WTC11 (cell line): Measurements from ENCODE around the gene ZNF555. TPM values are rescaled to one million over a fixed set of nuclear protein-coding genes. Genes with fewer than 3 reads are reported as not detected.

Experiments
- ATAC-seq: fragments of 200-7000 bp; cut with Tn5 transposase; 2 replicates; pipeline ENCODE4 v1.10.0; 2021; ENCODE audit warnings: mild to moderate bottlenecking, moderate library complexity
- Bru-seq: library from RNA; stranded (reverse); fragments of 400-500 nt; gene quantifications from one replicate; lab custom pipeline; 2021; lab: Mats Ljungman, UMichigan
- CTCF ChIA-PET: fragments of 300-600 bp; sonication (Branson Sonifier 250); formaldehyde crosslinking; loops from one replicate; lab custom pipeline; 2021; ENCODE audit warnings: antibody characterized with exemption; lab: Charles Lee
- POLR2A ChIA-PET: fragments of 350-600 bp; sonication (Branson Sonifier 250); formaldehyde crosslinking; loops from one replicate; lab custom pipeline; 2021; ENCODE audit warnings: antibody characterized with exemption; lab: Charles Lee
- DNase-seq: peaks from one replicate; pipeline ENCODE4 v3.0.0; 2021; ENCODE audit warnings: low spot score
- H3K27ac Mint-ChIP-seq: 2 replicates; pipeline ENCODE4 v1.8.0; 2021; ENCODE audit warnings: mixed read lengths
- H3K27me3 Mint-ChIP-seq: 2 replicates; pipeline ENCODE4 v1.8.0; 2021; ENCODE audit warnings: low read depth, mild to moderate bottlenecking, moderate library complexity, mixed read lengths
- H3K36me3 Mint-ChIP-seq: 2 replicates; pipeline ENCODE4 v1.8.0; 2021; ENCODE audit warnings: mixed read lengths
- H3K4me1 Mint-ChIP-seq: 2 replicates; pipeline ENCODE4 v1.8.0; 2022; ENCODE audit warnings: mixed read lengths
- H3K4me3 Mint-ChIP-seq: 2 replicates; pipeline ENCODE4 v1.8.0; 2021; ENCODE audit warnings: mild to moderate bottlenecking, moderate library complexity, mixed read lengths
- H3K9me3 Mint-ChIP-seq: 2 replicates; pipeline ENCODE4 v1.8.0; 2021; ENCODE audit warnings: mixed read lengths
- ATF1 ChIP-seq: sonication (generic); formaldehyde crosslinking; IDR thresholded peaks from 2 replicates; pipeline ENCODE4 v1.8.1; 2023; ENCODE audit warnings: mild to moderate bottlenecking, moderate library complexity, missing genetic modification reagents
- ATF2 ChIP-seq: sonication (generic); formaldehyde crosslinking; IDR thresholded peaks from 2 replicates; pipeline ENCODE4 v1.8.1; 2022; ENCODE audit warnings: low read depth, missing genetic modification reagents, borderline replicate concordance
- EMX1 ChIP-seq: fragments of 250-450 bp; sonication (Bioruptor Pico); IDR thresholded peaks from 2 replicates; pipeline ENCODE4 v1.8.0; 2021; ENCODE audit warnings: mild to moderate bottlenecking
- ETV6 ChIP-seq: sonication (generic); formaldehyde crosslinking; IDR thresholded peaks from 2 replicates; pipeline ENCODE4 v1.8.1; 2022; ENCODE audit warnings: mild to moderate bottlenecking, missing genetic modification reagents
- FOXK1 ChIP-seq: sonication (generic); formaldehyde crosslinking; IDR thresholded peaks from 2 replicates; pipeline ENCODE4 v1.8.0; 2022; ENCODE audit warnings: mild to moderate bottlenecking, moderate library complexity, missing genetic modification reagents
- FOXP1 ChIP-seq: sonication (generic); formaldehyde crosslinking; IDR thresholded peaks from 2 replicates; pipeline ENCODE4 v1.8.0; 2022; ENCODE audit warnings: missing genetic modification reagents, mild to moderate bottlenecking, moderate library complexity, borderline replicate concordance
- GABPB1 ChIP-seq: sonication (generic); formaldehyde crosslinking; IDR thresholded peaks from 2 replicates; pipeline ENCODE4 v1.8.1; 2023; ENCODE audit warnings: mild to moderate bottlenecking, missing genetic modification reagents
- IRF1 ChIP-seq: sonication (generic); formaldehyde crosslinking; IDR thresholded peaks from 2 replicates; pipeline ENCODE4 v1.8.0; 2023; ENCODE audit warnings: missing genetic modification reagents
- JUN ChIP-seq: sonication (generic); formaldehyde crosslinking; IDR thresholded peaks from 2 replicates; pipeline ENCODE4 v1.8.0; 2023; ENCODE audit warnings: mild to moderate bottlenecking, missing genetic modification reagents
- MYBL2 ChIP-seq: sonication (generic); formaldehyde crosslinking; IDR thresholded peaks from 2 replicates; pipeline ENCODE4 v1.8.1; 2023; ENCODE audit warnings: mild to moderate bottlenecking, moderate library complexity, missing genetic modification reagents
- NFYB ChIP-seq: sonication (generic); formaldehyde crosslinking; conservative IDR thresholded peaks from 2 replicates; pipeline ENCODE4 v1.8.0; 2022; ENCODE audit warnings: low read depth, missing genetic modification reagents
- NR1H2 ChIP-seq: sonication (generic); formaldehyde crosslinking; IDR thresholded peaks from 2 replicates; pipeline ENCODE4 v1.9.0; 2021; ENCODE audit warnings: mild to moderate bottlenecking, moderate library complexity, missing genetic modification reagents
- SP1 ChIP-seq: sonication (generic); formaldehyde crosslinking; conservative IDR thresholded peaks from 2 replicates; pipeline ENCODE4 v1.8.1; 2022; ENCODE audit warnings: missing genetic modification reagents
- USF1 ChIP-seq: sonication (generic); formaldehyde crosslinking; IDR thresholded peaks from 2 replicates; pipeline ENCODE4 v1.8.0; 2022; ENCODE audit warnings: mild to moderate bottlenecking, missing genetic modification reagents
- USF2 ChIP-seq: sonication (generic); formaldehyde crosslinking; IDR thresholded peaks from 2 replicates; pipeline ENCODE4 v1.8.1; 2023; ENCODE audit warnings: mild to moderate bottlenecking, missing genetic modification reagents, moderate library complexity
- ZNF263 ChIP-seq: sonication (generic); formaldehyde crosslinking; IDR thresholded peaks from 2 replicates; pipeline ENCODE4 v1.8.1; 2022; ENCODE audit warnings: low read depth, mild to moderate bottlenecking, moderate library complexity, missing genetic modification reagents
- ZNF416 ChIP-seq: fragments of 250-450 bp; sonication (Bioruptor Pico); IDR thresholded peaks from 2 replicates; pipeline ENCODE4 v1.9.0; 2021; ENCODE audit warnings: mild to moderate bottlenecking, inconsistent platforms
- ZNF423 ChIP-seq: fragments of 250-450 bp; sonication (Bioruptor Pico); IDR thresholded peaks from 2 replicates; pipeline ENCODE4 v2.1.2; 2022; ENCODE audit warnings: mild to moderate bottlenecking, moderate library complexity
- long read RNA-seq, 3 experiments: library from RNA in 1 of 3; library from capped mRNA in 1 of 3; library from polyadenylated mRNA in 1 of 3; unstranded in 2 of 3; stranded (forward) in 1 of 3; transcript quantifications; one replicate each; pipeline ENCODE4 v2.0.0, GENCODE V29; 2021
- total RNA-seq: library from RNA; stranded (reverse); gene quantifications from 3 replicates; pipeline ENCODE4 v1.2.3, GENCODE V29; 2021
- TF ChIP-seq, protein P1 (sequence below): sonication (generic); formaldehyde crosslinking; IDR thresholded peaks from 2 replicates; pipeline ENCODE4 v1.8.0; 2023; ENCODE audit warnings: mild to moderate bottlenecking, missing genetic modification reagents
- TF ChIP-seq, protein P2 (sequence below): sonication (generic); formaldehyde crosslinking; IDR thresholded peaks from 2 replicates; pipeline ENCODE4 v1.8.1; 2022; ENCODE audit warnings: mild to moderate bottlenecking, moderate library complexity, missing genetic modification reagents
- TF ChIP-seq, protein P3 (sequence below): sonication (generic); formaldehyde crosslinking; IDR thresholded peaks from 2 replicates; pipeline ENCODE4 v1.8.0; 2022; ENCODE audit warnings: mild to moderate bottlenecking, missing genetic modification reagents
- TF ChIP-seq, protein P4 (sequence below): sonication (generic); formaldehyde crosslinking; IDR thresholded peaks from 2 replicates; pipeline ENCODE4 v1.8.1; 2023; ENCODE audit warnings: mild to moderate bottlenecking, moderate library complexity, missing genetic modification reagents

ZNF555 gene
- total RNA-seq = 6.6 to 7.2 TPM (median 6.6 TPM) in 3 replicates
- Bru-seq, nascent RNA = percentile 80 among the genes with signal in this experiment
- long read RNA-seq, experiment 1, full-length matches to known transcripts = 13 of 18 reads
- long read RNA-seq, experiment 1, partial matches to known transcripts = 0 of 18 reads
- long read RNA-seq, experiment 1, other reads (novel, unspliced or antisense) = 5 of 18 reads
- long read RNA-seq, experiment 2, partial matches to known transcripts = 2 of 5 reads
- long read RNA-seq, experiment 2, other reads (novel, unspliced or antisense) = 1 of 5 reads
- long read RNA-seq, experiment 3, full-length matches to known transcripts = 7 of 8 reads
- long read RNA-seq, experiment 3, partial matches to known transcripts = 0 of 8 reads
- long read RNA-seq, experiment 3, other reads (novel, unspliced or antisense) = 1 of 8 reads

DNA sequence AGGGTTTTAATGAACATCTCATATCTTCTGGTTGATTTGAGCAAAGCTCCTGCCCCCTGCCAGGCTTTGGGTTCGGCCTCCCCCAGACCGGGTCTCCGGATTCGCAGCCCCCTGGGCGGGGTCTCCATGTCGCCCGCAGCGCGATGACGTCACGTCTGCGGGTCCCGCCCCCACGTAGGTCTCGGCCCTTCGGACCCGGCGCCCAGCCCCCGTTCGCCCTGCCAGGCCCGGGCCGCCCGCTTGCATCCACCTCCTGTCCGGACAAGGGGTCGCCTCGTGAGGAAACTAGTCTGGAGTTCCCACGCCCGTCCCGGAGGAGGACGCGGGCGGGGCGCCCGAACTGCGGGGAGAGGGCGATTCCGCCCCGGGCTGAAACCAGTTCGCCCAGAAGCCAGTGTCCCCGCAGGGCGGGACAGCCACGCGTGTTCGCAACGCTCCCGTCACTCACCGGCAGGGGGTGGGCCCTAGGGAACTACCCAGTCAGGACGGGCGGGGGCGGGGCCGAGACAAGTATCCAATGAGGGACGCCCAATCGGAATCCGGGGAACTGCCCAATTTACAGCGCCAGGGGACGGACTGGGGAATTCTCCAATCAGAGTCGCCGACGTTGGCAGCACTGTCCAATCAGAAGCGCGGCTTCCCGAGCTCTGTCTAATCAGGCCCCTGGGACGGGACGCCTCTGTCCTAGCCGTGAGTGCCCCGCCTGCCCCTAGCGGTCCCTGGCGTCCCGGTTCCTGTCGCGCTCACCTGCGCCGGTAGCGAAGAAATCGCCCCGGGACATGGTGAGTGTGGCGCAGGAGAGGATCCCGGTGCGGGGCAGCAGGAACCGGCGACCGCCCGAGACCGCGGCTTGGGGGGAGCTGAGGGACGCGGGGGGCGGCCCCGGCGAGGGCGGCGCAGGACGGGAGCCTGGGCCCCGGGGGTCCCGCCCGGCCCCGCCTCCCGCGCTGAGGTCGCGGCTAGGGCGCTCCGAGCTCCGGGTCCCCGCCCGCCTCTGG is at the start of gene ZNF555:
ZNF555 (plus strand) TSS at position 682 of the 998 bp plus-strand sequence; CDS start at position 780, 98 bp downstream.
- peaks cover 22% of the 10 kb centered on the region for H3K9me3 Mint-ChIP-seq
- DNase-seq (peak; percentile 98), ATAC-seq (peak; percentile 98)
- CTCF ChIA-PET = interaction anchor here (0.5 to 2.1 kb wide), 23 partner anchors 10 to 365 kb away, joined by 3 to 14 read pairs (median 4); partner anchors contain the start of genes GADD45B, SGTA, THOP1 and ZNF554
- H3K4me1 Mint-ChIP-seq = peaks cover 5% of the 10 kb centered on the region
- peak within 1 kb of the TSS; percentile 79 for H3K4me3 Mint-ChIP-seq
- POLR2A ChIA-PET = interaction anchor here (0.6 to 1.2 kb wide), 2 partner anchors 109 to 209 kb away, joined by 3 to 4 read pairs; no protein-coding TSS in a partner anchor
- peaks cover 8% of the 10 kb centered on the region for H3K27me3 Mint-ChIP-seq
- no peak within 1 kb of the TSS for H3K27ac Mint-ChIP-seq
- peaks cover 23% of the 10 kb centered on the region for H3K36me3 Mint-ChIP-seq
- TF ChIP-seq JUN (CRISPR knock-in tag) (0 out of 2 replicates have a peak, but pooled peaks have one; percentile 26), FOXP1 (peak; percentile 67; the same call in 1 of the 2 replicates), EMX1 (peak; percentile 82; the same call in 1 of the 2 replicates), NFYB (CRISPR knock-in tag) (peak; percentile 90), SP1 (CRISPR knock-in tag) (peak; percentile 80), USF2 (CRISPR knock-in tag) (0 out of 2 replicates have a peak, but pooled peaks have one; percentile 27), NR1H2 (CRISPR knock-in tag) (no peak), ATF2 (no peak), ATF1 (CRISPR knock-in tag) (no peak), IRF1 (CRISPR knock-in tag) (peak; percentile 77; the same call in 1 of the 2 replicates), USF1 (peak; percentile 46; the same call in 1 of the 2 replicates), FOXK1 (CRISPR knock-in tag) (peak; percentile 48), ZNF423 (CRISPR knock-in tag) (peak; percentile 89), GABPB1 (CRISPR knock-in tag) (peak; percentile 15; the same call in 1 of the 2 replicates), ZNF263 (CRISPR knock-in tag) (no peak), ZNF416 (CRISPR knock-in tag) (no peak), ETV6 (peak; percentile 65; the same call in 1 of the 2 replicates), MYBL2 (CRISPR knock-in tag) (peak; percentile 89; the same call in 1 of the 2 replicates)
- TF ChIP-seq, protein P1, sequence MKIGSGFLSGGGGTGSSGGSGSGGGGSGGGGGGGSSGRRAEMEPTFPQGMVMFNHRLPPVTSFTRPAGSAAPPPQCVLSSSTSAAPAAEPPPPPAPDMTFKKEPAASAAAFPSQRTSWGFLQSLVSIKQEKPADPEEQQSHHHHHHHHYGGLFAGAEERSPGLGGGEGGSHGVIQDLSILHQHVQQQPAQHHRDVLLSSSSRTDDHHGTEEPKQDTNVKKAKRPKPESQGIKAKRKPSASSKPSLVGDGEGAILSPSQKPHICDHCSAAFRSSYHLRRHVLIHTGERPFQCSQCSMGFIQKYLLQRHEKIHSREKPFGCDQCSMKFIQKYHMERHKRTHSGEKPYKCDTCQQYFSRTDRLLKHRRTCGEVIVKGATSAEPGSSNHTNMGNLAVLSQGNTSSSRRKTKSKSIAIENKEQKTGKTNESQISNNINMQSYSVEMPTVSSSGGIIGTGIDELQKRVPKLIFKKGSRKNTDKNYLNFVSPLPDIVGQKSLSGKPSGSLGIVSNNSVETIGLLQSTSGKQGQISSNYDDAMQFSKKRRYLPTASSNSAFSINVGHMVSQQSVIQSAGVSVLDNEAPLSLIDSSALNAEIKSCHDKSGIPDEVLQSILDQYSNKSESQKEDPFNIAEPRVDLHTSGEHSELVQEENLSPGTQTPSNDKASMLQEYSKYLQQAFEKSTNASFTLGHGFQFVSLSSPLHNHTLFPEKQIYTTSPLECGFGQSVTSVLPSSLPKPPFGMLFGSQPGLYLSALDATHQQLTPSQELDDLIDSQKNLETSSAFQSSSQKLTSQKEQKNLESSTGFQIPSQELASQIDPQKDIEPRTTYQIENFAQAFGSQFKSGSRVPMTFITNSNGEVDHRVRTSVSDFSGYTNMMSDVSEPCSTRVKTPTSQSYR = peak; percentile 2
- TF ChIP-seq, protein P2, sequence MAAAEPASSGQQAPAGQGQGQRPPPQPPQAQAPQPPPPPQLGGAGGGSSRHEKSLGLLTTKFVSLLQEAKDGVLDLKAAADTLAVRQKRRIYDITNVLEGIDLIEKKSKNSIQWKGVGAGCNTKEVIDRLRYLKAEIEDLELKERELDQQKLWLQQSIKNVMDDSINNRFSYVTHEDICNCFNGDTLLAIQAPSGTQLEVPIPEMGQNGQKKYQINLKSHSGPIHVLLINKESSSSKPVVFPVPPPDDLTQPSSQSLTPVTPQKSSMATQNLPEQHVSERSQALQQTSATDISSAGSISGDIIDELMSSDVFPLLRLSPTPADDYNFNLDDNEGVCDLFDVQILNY (CRISPR knock-in tag) = no peak; the same call in 1 of the 2 replicates
- TF ChIP-seq, protein P3, sequence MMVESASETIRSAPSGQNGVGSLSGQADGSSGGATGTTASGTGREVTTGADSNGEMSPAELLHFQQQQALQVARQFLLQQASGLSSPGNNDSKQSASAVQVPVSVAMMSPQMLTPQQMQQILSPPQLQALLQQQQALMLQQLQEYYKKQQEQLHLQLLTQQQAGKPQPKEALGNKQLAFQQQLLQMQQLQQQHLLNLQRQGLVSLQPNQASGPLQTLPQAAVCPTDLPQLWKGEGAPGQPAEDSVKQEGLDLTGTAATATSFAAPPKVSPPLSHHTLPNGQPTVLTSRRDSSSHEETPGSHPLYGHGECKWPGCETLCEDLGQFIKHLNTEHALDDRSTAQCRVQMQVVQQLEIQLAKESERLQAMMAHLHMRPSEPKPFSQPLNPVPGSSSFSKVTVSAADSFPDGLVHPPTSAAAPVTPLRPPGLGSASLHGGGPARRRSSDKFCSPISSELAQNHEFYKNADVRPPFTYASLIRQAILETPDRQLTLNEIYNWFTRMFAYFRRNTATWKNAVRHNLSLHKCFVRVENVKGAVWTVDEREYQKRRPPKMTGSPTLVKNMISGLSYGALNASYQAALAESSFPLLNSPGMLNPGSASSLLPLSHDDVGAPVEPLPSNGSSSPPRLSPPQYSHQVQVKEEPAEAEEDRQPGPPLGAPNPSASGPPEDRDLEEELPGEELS = peak; percentile 75; the same call in 1 of the 2 replicates
- TF ChIP-seq, protein P4, sequence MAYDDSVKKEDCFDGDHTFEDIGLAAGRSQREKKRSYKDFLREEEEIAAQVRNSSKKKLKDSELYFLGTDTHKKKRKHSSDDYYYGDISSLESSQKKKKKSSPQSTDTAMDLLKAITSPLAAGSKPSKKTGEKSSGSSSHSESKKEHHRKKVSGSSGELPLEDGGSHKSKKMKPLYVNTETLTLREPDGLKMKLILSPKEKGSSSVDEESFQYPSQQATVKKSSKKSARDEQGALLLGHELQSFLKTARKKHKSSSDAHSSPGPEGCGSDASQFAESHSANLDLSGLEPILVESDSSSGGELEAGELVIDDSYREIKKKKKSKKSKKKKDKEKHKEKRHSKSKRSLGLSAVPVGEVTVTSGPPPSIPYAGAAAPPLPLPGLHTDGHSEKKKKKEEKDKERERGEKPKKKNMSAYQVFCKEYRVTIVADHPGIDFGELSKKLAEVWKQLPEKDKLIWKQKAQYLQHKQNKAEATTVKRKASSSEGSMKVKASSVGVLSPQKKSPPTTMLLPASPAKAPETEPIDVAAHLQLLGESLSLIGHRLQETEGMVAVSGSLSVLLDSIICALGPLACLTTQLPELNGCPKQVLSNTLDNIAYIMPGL (CRISPR knock-in tag) = peak; percentile 83; the same call in 1 of the 2 replicates
